SK-N-SH (cell line): ENCODE results near the gene HS3ST3A1. TPM values are rescaled to one million over a fixed set of nuclear protein-coding genes. Genes with fewer than 3 reads are reported as not detected.

Experiments
- CTCF ChIA-PET: fragments of 300-600, 350-600 bp; formaldehyde crosslinking; extraction: SDS; loops from one replicate; lab custom pipeline; 2021; lab: Yijun Ruan, JAX
- POLR2A ChIA-PET: fragments of 350-600 bp; sonication (Branson Sonifier 250); formaldehyde crosslinking; extraction: SDS; loops from one replicate; lab custom pipeline; 2020; ENCODE audit warnings: antibody characterized with exemption, inconsistent platforms; lab: Yijun Ruan, JAX
- DNase-seq: peaks from one replicate; pipeline ENCODE4 v3.0.0; 2012
- H2AFZ ChIP-seq: fragments of 200-600 bp; sonication (generic); 2 replicates; pipeline ENCODE4 v1.8.1; 2016; ENCODE audit warnings: antibody characterized with exemption, mild to moderate bottlenecking, low read depth
- H3F3A ChIP-seq: fragments of 200-600 bp; sonication (generic); replicated peaks from 2 replicates; pipeline ENCODE3; 2016; ENCODE audit warnings: antibody characterized with exemption, mild to moderate bottlenecking; ENCODE audit not compliant: insufficient read depth
- H3K27ac ChIP-seq, 2 experiments: fragments of 200-500 bp in 1 of 2; fragments of 200-600 bp in 1 of 2; sonication (Bioruptor generic) in 1 of 2; sonication (generic), shearing (Covaris generic) in 1 of 2; 2 replicates each; pipeline versions ENCODE4 v1.5.1 to v1.6.1; 2014 to 2016; ENCODE audit warnings: low read depth in 2 of 2, inconsistent platforms in 1 of 2, low read length in 1 of 2, mild to moderate bottlenecking in 1 of 2, mixed read lengths in 1 of 2
- H3K27me3 ChIP-seq: fragments of 200-600 bp; sonication (generic), shearing (Covaris generic); 2 replicates; pipeline ENCODE4 v1.6.1; 2016; ENCODE audit warnings: mixed run types; ENCODE audit not compliant: insufficient read depth
- H3K36me3 ChIP-seq, 2 experiments: fragments of 200-500 bp in 1 of 2; fragments of 200-600 bp in 1 of 2; sonication (Bioruptor generic) in 1 of 2; sonication (generic) in 1 of 2; replicated peaks in 1 of 2; 2 replicates each; pipeline versions ENCODE3 to v1.5.1; 2014 to 2016; ENCODE audit warnings: low read length in 1 of 2, mild to moderate bottlenecking in 1 of 2; ENCODE audit not compliant: insufficient read depth in 2 of 2, control insufficient read depth in 1 of 2
- H3K4me1 ChIP-seq, 2 experiments: fragments of 200-500 bp in 1 of 2; fragments of 200-600 bp in 1 of 2; sonication (Bioruptor generic) in 1 of 2; sonication (generic), shearing (Covaris generic) in 1 of 2; 2 replicates each; pipeline versions ENCODE4 v1.5.1 to v1.6.1; 2014 to 2016; ENCODE audit warnings: low read depth in 1 of 2, low read length in 1 of 2, mixed run types in 1 of 2; ENCODE audit not compliant: insufficient read depth in 2 of 2, control insufficient read depth in 1 of 2
- H3K4me2 ChIP-seq: fragments of 200-600 bp; sonication (generic), shearing (Covaris generic); 2 replicates; pipeline ENCODE4 v1.6.1; 2017; ENCODE audit warnings: mixed run types
- H3K4me3 ChIP-seq, 2 experiments: fragments of 200-500 bp in 1 of 2; fragments of 200-600 bp in 1 of 2; sonication (Bioruptor generic) in 1 of 2; sonication (generic), shearing (Covaris generic) in 1 of 2; 2 replicates each; pipeline versions ENCODE4 v1.5.1 to v1.8.1; 2014 to 2016; ENCODE audit warnings: low read depth in 2 of 2, inconsistent platforms in 1 of 2, low read length in 1 of 2, mild to moderate bottlenecking in 1 of 2, mixed read lengths in 1 of 2, moderate library complexity in 1 of 2
- H3K79me2 ChIP-seq: fragments of 200-600 bp; sonication (generic); 2 replicates; pipeline ENCODE4 v1.8.1; 2017; ENCODE audit warnings: mild to moderate bottlenecking; ENCODE audit not compliant: insufficient read depth
- H3K9ac ChIP-seq: fragments of 200-600 bp; sonication (generic); 2 replicates; pipeline ENCODE4 v1.6.1; 2017; ENCODE audit warnings: mixed run types
- H3K9me2 ChIP-seq: fragments of 200-600 bp; sonication (generic); 2 replicates; pipeline ENCODE4 v1.6.1; 2017; ENCODE audit warnings: mixed run types
- H3K9me3 ChIP-seq: fragments of 200-600 bp; sonication (generic); 2 replicates; pipeline ENCODE4 v1.6.1; 2017; ENCODE audit warnings: mixed run types, mild to moderate bottlenecking, moderate library complexity
- H4K20me1 ChIP-seq: fragments of 200-600 bp; sonication (generic); 2 replicates; pipeline ENCODE4 v1.6.1; 2017; ENCODE audit warnings: mild to moderate bottlenecking, mixed run types; ENCODE audit not compliant: insufficient read depth
- CHD2 ChIP-seq: fragments of 150-350 bp; IDR thresholded peaks from 2 replicates; pipeline ENCODE4 v1.6.1; 2018; ENCODE audit warnings: low read length; ENCODE audit not compliant: partially characterized antibody
- ELF1 ChIP-seq: IDR thresholded peaks from 2 replicates; pipeline ENCODE4 v1.4.0; 2012
- EP300 ChIP-seq, 2 experiments: IDR thresholded peaks; 2 replicates each; pipeline versions ENCODE4 v1.4.0 to v1.6.1; 2012; ENCODE audit warnings: borderline replicate concordance in 1 of 2, low read depth in 1 of 2, low read length in 1 of 2
- EZH2phosphoT487 ChIP-seq: fragments of 200-600 bp; sonication (generic); IDR thresholded peaks from 2 replicates; pipeline ENCODE4 v1.6.1; 2017; ENCODE audit warnings: low read depth, mixed run types, mild to moderate bottlenecking, antibody characterized with exemption, moderate library complexity, borderline replicate concordance
- FOSL2 ChIP-seq: IDR thresholded peaks from 2 replicates; pipeline ENCODE4 v1.4.0; 2012; ENCODE audit warnings: low read depth, mild to moderate bottlenecking, moderate library complexity, borderline replicate concordance
- MEF2A ChIP-seq: IDR thresholded peaks from 2 replicates; pipeline ENCODE4 v1.4.0; 2012; ENCODE audit warnings: low read depth, borderline replicate concordance
- NFIC ChIP-seq: IDR thresholded peaks from 2 replicates; pipeline ENCODE4 v1.4.0; 2012; ENCODE audit warnings: borderline replicate concordance
- NRF1 ChIP-seq: IDR thresholded peaks from 2 replicates; pipeline ENCODE4 v1.6.1; 2012; ENCODE audit warnings: low read depth, mild to moderate bottlenecking, low read length
- POLR2AphosphoS5 ChIP-seq: IDR thresholded peaks from 2 replicates; pipeline ENCODE4 v1.6.1; 2012; ENCODE audit warnings: low read depth, low read length
- RAD21 ChIP-seq: IDR thresholded peaks from 2 replicates; pipeline ENCODE4 v1.6.1; 2012; ENCODE audit warnings: mild to moderate bottlenecking, low read length
- RCOR1 ChIP-seq: fragments of 150-350 bp; IDR thresholded peaks from 2 replicates; pipeline ENCODE4 v1.6.1; 2017; ENCODE audit warnings: antibody characterized with exemption, low read length
- SMC3 ChIP-seq: IDR thresholded peaks from 2 replicates; pipeline ENCODE4 v1.6.1; 2012; ENCODE audit warnings: low read depth, low read length, improper control_type of control experiment
- TAF1 ChIP-seq: IDR thresholded peaks from 2 replicates; pipeline ENCODE4 v1.6.1; 2012; ENCODE audit warnings: low read depth, mild to moderate bottlenecking, low read length, moderate library complexity, borderline replicate concordance
- TEAD4 ChIP-seq: IDR thresholded peaks from 2 replicates; pipeline ENCODE4 v1.4.0; 2012; ENCODE audit warnings: mild to moderate bottlenecking, borderline replicate concordance; ENCODE audit not compliant: insufficient read depth
- YY1 ChIP-seq: IDR thresholded peaks from 2 replicates; pipeline ENCODE4 v1.4.0; 2012; ENCODE audit warnings: low read depth, mild to moderate bottlenecking
- WGBS: methylation state at CpG from one replicate; pipeline ENCODE4 v1.1.6; 2017; ENCODE audit warnings: low lambda C conversion rate; 5-methylcytosine and 5-hydroxymethylcytosine counted together
- polyA plus RNA-seq, 3 experiments: library from polyadenylated mRNA; depleted of rRNA; stranded (reverse); fragments of >200 nt; gene quantifications; 2 replicates each; pipeline ENCODE4 v1.2.3, GENCODE V29; 2012
- TF ChIP-seq, protein P1 (sequence below): IDR thresholded peaks from 2 replicates; pipeline ENCODE4; 2012
- TF ChIP-seq, protein P2 (sequence below): IDR thresholded peaks from 2 replicates; pipeline ENCODE4 v1.4.0; 2012; ENCODE audit warnings: low read depth
- TF ChIP-seq, protein P3 (sequence below): fragments of 200-600 bp; sonication (generic); IDR thresholded peaks from 2 replicates; pipeline ENCODE4 v1.6.1; 2017; ENCODE audit warnings: antibody characterized with exemption, mild to moderate bottlenecking, moderate library complexity
- TF ChIP-seq, protein P4 (sequence below): IDR thresholded peaks from 2 replicates; pipeline ENCODE4 v1.6.1; 2012; ENCODE audit warnings: mild to moderate bottlenecking, low read depth, low read length, moderate library complexity

HS3ST3A1 gene
- polyA plus RNA-seq, 1 of the 3 experiments (the other 2 are of a cell fraction) = 22.6 TPM

DNA sequence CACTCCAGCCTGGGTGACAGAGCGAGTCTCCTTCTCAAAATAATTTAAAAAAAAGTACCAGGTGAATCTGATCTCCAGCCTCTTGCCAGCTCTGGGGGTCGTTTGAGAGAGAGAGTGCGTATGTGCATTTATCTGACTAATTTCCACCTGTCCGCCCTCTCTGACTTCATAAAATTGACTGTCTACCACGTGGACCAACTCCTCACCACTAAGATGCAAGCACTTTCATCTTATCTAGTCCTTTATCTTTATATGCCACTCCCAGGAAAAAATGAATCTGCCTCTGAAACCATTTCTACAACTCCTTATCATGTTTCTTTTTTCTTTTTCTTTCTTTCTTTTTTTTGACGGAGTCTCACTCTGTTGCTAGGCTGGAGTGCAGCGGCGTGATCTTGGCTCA lies 55.8 kb downstream of the HS3ST3A1 start:
- no peaks in the 10 kb centered on the region for H3K9me3 ChIP-seq
- H3F3A ChIP-seq = peaks cover 58% of the 10 kb centered on the region
- no peak overlapping the region for H2AFZ ChIP-seq
- no peak overlapping the region for H3K9ac ChIP-seq
- ChIA-PET CTCF (interaction anchor here (1.3 kb wide), 1 partner anchor 15 kb away, joined by 5 read pairs; no protein-coding TSS in a partner anchor), POLR2A (no interaction called here)
- no peaks in the 10 kb centered on the region for H4K20me1 ChIP-seq
- H3K79me2 ChIP-seq = peaks cover 76% of the 10 kb centered on the region
- no peak for DNase-seq
- peaks cover 0 to 32% of the 10 kb centered on the region in 2 experiments for H3K36me3 ChIP-seq
- no peaks in the 10 kb centered on the region for H3K27me3 ChIP-seq
- TF ChIP-seq RAD21 (no peak), CHD2 (no peak), SMC3 (no peak), MEF2A (no peak), TEAD4 (no peak), NFIC (no peak), RCOR1 (no peak), EZH2phosphoT487 (no peak), FOSL2 (no peak), NRF1 (no peak), ELF1 (no peak), YY1 (no peak), POLR2AphosphoS5 (no peak)
- TF ChIP-seq, protein P1, sequence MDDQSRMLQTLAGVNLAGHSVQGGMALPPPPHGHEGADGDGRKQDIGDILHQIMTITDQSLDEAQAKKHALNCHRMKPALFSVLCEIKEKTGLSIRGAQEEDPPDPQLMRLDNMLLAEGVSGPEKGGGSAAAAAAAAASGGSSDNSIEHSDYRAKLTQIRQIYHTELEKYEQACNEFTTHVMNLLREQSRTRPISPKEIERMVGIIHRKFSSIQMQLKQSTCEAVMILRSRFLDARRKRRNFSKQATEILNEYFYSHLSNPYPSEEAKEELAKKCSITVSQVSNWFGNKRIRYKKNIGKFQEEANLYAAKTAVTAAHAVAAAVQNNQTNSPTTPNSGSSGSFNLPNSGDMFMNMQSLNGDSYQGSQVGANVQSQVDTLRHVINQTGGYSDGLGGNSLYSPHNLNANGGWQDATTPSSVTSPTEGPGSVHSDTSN = no peak
- TF ChIP-seq, protein P2, sequence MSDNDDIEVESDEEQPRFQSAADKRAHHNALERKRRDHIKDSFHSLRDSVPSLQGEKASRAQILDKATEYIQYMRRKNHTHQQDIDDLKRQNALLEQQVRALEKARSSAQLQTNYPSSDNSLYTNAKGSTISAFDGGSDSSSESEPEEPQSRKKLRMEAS = no peak
- TF ChIP-seq, protein P3, sequence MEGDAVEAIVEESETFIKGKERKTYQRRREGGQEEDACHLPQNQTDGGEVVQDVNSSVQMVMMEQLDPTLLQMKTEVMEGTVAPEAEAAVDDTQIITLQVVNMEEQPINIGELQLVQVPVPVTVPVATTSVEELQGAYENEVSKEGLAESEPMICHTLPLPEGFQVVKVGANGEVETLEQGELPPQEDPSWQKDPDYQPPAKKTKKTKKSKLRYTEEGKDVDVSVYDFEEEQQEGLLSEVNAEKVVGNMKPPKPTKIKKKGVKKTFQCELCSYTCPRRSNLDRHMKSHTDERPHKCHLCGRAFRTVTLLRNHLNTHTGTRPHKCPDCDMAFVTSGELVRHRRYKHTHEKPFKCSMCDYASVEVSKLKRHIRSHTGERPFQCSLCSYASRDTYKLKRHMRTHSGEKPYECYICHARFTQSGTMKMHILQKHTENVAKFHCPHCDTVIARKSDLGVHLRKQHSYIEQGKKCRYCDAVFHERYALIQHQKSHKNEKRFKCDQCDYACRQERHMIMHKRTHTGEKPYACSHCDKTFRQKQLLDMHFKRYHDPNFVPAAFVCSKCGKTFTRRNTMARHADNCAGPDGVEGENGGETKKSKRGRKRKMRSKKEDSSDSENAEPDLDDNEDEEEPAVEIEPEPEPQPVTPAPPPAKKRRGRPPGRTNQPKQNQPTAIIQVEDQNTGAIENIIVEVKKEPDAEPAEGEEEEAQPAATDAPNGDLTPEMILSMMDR = no peak
- H3K4me3 ChIP-seq = no peak overlapping the region
- H3K4me2 ChIP-seq = no peak overlapping the region
- peaks cover 4 to 28% of the 10 kb centered on the region in 2 experiments for H3K4me1 ChIP-seq
- peak overlapping the region in 1 of 2 experiments; percentile 96; a peak in 2 of 4 replicates for H3K27ac ChIP-seq
- H3K9me2 ChIP-seq = no peaks in the 10 kb centered on the region
- WGBS = 55% methylated on average over 8 of the region's 8 CpGs

DNA sequence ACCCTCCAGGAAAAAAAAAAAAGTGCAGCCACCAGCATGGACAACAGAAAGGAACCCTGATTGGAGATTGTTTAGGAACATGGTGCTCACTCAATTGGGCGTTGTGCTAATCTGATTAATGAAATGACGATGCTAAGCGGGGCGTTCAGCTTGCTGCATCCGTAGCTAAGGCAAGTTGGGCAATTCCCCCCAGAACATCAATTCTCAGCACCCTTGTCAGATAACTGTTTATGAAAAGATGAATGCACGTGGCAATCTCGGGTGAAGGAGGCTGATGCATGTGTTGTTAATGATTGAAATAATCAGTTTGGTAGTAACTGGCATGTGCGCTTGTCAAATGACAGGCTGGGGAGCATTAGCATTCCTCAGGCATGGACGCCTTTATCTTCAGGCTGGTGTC lies 57.0 kb downstream of the HS3ST3A1 start:
- peak overlapping the region; percentile 62 for H3K4me2 ChIP-seq
- TF ChIP-seq CHD2 = no peak
- TF ChIP-seq, protein P4, sequence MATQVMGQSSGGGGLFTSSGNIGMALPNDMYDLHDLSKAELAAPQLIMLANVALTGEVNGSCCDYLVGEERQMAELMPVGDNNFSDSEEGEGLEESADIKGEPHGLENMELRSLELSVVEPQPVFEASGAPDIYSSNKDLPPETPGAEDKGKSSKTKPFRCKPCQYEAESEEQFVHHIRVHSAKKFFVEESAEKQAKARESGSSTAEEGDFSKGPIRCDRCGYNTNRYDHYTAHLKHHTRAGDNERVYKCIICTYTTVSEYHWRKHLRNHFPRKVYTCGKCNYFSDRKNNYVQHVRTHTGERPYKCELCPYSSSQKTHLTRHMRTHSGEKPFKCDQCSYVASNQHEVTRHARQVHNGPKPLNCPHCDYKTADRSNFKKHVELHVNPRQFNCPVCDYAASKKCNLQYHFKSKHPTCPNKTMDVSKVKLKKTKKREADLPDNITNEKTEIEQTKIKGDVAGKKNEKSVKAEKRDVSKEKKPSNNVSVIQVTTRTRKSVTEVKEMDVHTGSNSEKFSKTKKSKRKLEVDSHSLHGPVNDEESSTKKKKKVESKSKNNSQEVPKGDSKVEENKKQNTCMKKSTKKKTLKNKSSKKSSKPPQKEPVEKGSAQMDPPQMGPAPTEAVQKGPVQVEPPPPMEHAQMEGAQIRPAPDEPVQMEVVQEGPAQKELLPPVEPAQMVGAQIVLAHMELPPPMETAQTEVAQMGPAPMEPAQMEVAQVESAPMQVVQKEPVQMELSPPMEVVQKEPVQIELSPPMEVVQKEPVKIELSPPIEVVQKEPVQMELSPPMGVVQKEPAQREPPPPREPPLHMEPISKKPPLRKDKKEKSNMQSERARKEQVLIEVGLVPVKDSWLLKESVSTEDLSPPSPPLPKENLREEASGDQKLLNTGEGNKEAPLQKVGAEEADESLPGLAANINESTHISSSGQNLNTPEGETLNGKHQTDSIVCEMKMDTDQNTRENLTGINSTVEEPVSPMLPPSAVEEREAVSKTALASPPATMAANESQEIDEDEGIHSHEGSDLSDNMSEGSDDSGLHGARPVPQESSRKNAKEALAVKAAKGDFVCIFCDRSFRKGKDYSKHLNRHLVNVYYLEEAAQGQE = no peak
- no peak for TF ChIP-seq SMC3
- TF ChIP-seq EZH2phosphoT487 = no peak
- TF ChIP-seq, protein P3 = no peak
- no peak for TF ChIP-seq RCOR1
- TF ChIP-seq EP300 (IDR thresholded peaks at IDR 0.05; ENCODE audit: borderline replicate concordance in 1 of 2, low read depth in 1 of 2, low read length in 1 of 2) = no peak
- no peak for TF ChIP-seq TAF1

More for the DNA sequence above, 57.0 kb downstream of the HS3ST3A1 start:
- H3K36me3 ChIP-seq = peaks cover 0 to 24% of the 10 kb centered on the region in 2 experiments
- no peak overlapping the region for H2AFZ ChIP-seq
- ChIA-PET CTCF (interaction anchor here (2.2 kb wide), 1 partner anchor 9 kb away, joined by 7 read pairs; no protein-coding TSS in a partner anchor), POLR2A (no interaction called here)
- no peaks in the 10 kb centered on the region for H4K20me1 ChIP-seq
- H3K4me1 ChIP-seq = peaks cover 4 to 37% of the 10 kb centered on the region in 2 experiments
- H3K27ac ChIP-seq = peak overlapping the region; percentile 50 to 96
- no peaks in the 10 kb centered on the region for H3K9me2 ChIP-seq
- 39% methylated on average over 9 of the region's 9 CpGs for WGBS
- DNase-seq = no peak
- peak overlapping the region; percentile 53; the same call in 1 of the 2 replicates for H3K9ac ChIP-seq
- H3F3A ChIP-seq = peaks cover 66% of the 10 kb centered on the region
- H3K4me3 ChIP-seq = peak overlapping the region in 1 of 2 experiments; percentile 18; a peak in 2 of 4 replicates
- no peaks in the 10 kb centered on the region for H3K9me3 ChIP-seq
- H3K79me2 ChIP-seq = peaks cover 68% of the 10 kb centered on the region
- no peaks in the 10 kb centered on the region for H3K27me3 ChIP-seq
